Retina (tissue), 1 donor: Measurements from ENCODE around the gene LMX1A.

Source experiments
- DNase-seq: peaks from one replicate; pipeline ENCODE4 v3.0.0-alpha.2; 2016

The LMX1A gene

DNA sequence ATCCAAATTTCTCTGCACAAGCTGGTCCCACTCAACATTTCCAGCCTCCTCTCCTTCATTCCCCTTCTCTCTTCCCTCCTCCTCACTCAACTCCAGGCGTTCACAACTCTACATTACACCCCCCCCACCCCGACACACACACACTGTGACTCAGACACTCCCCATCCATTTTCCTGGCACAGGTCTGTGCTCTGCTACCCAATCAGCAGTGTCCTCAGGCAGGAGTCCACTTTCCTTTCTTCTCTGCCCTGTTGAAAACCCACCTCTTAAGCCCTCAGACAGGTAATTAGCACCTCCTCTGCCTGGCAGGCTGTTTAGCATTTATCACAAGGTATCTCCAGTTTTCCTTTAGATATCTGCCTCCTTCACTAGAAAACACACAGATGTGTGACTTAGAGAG lies 8.8 kb upstream of the LMX1A start:
- DNase-seq = no peak

DNA sequence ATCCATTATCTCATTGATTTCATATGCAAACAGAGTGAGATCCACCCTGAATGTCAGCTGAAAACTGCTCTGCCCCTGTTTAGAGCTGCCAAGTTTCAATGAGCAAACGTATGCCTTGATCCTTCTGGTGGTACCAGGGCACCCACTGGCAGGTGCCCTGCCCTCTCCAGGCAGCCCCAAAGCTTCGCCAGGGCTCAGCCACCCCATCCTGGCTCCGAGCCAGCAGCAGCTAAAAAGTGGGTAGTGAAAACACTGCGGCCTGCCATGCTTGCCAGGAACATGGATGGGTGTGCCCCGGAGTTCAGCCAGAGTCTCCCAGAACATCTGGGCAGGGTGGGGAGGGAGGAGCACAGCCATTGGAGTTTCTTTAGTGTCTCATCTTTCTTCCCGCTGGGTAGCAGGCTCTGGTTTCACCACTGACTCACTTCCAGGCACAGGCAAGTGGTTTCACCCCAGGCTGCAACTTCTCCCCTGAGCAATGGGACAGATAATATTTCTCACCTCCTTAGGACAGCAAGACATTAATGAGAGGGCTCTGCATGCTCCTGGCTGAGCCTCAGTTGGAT lies 8.1 kb upstream of the LMX1A start:
- no peak for DNase-seq

DNA sequence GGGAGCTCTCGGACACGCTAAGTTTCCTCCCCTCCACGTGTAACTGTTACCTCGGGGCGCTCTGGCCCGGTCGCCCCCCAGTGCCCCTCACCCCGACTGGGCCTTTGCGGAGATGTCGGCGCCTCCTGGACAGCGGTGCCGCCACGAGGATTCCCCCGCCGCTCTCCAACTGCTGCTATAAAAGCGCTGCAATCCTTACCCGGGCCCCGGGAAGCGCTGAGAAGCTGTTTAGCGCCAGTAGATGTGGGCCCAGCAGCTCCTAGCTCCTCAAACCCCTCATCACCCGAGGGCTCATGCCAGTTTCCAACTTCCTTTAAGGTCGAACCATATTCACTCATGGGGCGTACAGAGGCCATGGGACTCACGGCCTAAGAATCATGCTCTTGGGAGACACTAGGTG lies 361 bp upstream of the LMX1A start:
- DNase-seq = peak; percentile 61

DNA sequence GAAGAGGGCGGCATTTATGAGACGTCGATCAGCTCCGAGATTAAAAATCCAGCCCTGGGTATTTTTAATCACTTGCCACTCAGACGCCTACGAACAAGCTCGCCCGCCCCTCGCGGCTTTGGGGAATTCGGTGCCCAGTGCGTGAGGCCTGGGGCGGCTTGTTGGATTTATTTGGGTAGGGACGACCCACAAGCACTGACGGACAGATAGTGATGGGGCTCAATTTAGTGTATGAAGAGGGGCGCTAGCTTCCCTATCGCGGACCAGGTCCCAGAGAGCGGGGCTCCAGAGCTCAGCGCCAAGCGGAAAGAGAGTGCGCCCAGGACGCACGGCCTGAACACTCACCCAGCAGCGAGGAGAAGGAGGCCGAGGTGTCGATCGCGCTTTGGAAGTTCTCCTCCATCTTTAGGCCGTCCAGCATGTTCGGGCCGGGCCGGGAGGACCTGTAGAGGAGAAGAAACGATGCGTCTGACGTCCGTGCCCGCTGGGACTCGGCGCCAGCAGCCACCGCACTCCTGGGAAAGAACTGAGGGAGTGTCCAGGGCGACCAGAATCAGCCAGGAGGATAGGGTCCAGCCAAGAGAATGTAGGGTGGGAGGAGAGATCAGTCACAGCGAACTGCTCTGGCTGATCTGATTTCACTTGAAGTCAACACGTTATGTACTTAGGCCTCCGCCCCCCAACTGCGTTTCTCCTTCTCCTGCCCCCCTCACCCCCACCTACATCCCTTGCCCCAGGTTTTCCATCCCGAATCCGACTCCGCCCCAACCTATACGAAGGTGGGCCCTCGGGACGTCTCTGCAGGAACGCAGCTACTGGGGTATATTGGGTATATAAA lies 1.2 kb downstream of the LMX1A start:
- DNase-seq = peak; percentile 78

DNA sequence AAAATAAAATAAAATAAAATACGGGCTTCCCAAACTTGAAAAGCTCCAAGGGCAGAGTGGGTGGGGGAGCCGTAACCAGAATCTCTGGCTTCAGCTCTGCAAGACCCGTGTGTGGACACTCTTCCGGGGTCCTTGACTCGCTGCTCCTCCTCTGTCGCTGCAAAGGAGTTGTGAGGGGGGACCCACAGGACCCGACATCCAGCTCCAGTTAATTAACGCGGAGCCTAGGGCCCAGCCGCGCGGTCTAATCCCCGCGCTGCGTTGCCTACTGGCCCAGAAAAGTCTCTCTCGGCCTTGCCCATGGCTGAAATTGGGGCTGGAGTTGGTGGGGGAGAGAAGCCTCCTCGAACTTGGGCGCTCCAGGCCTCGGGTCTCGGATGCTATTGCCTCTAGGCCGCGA lies 1.8 kb downstream of the LMX1A start:
- peak; percentile 78 for DNase-seq

DNA sequence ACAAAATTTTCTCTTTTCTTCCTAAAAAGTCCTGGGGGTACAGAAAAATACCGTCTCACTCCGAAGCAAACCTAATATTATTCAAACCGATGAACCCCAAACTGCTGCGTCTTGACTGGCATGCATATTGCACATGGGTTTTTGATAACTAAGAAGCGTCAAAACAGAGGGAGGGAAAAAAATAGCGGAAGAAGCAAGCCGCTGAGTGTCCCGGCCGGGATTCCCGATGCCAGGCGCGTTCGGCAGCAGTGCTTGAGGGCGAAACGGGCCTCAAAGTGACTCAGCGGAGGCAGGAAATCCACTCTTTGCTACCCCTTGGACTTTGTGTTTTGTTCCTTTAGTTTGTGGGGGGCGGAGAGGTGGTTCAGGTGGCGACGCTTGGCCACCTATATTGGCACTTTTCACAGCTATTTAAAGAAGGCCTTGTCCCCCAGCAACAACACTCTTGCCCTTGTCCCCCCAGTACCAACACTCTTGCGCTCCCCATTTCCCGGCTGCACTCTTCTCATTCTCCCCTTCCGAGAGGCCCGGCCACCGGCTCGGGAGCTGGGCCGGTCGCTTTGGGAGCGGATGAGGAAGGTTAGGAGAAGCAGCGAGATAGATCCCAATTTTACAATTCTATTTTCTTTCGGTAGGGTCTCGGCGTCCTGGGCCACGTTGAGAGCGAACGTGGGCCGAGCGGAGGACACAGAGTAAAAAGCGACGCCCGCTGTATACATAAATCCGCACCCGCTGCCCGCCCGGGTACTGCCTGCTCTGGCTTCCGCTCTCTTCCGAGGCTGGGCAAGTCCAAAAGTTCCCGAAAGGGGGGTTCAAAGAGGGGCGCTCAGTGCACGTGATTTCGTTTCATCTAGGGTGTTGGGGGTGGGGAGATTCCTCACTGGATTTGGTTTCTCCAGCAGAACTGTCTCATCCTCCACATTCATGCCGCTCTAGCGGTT lies 2.5 kb downstream of the LMX1A start:
- DNase-seq = peak; percentile 80

DNA sequence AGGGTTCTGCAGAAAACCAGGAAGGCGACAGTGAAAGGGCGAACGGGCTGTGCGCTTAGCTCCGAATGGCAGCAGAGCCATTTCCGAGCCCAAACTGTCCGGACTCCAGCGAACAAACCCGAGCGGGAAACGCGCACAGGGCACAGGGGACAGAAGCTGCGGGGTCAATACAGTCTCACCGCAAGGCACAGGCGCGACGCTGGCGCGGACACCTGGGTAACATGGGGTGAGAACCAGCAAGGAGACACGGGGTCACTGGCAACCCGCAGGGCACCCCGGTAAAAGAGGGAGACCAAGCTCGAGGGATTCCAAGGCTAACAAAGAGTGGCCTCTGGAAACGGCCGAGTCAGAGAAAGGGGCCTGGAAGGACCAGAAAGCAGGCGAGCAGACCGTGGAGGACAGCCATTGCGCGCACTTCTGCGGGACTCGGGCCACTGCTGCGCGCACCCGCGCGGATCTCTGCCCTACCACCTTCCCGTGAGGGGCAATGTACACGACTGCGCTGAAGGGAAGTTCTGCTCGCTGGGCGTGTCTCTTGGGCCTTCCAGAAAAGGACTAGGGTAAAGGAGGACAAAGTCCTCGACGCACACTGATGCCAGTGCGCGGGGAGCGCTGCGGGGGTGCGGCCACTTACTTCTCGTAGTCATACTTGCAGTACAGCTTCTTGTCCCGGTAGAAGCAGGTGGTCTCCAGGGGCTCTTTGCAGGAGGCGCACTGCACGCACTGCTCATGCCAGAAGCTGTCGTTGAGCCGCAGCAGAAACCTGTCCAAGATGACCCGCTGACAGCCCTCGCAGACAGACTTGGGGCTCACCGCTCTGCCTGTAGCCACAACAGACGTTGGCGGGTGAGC lies 3.8 kb downstream of the LMX1A start:
- peak; percentile 81 for DNase-seq

DNA sequence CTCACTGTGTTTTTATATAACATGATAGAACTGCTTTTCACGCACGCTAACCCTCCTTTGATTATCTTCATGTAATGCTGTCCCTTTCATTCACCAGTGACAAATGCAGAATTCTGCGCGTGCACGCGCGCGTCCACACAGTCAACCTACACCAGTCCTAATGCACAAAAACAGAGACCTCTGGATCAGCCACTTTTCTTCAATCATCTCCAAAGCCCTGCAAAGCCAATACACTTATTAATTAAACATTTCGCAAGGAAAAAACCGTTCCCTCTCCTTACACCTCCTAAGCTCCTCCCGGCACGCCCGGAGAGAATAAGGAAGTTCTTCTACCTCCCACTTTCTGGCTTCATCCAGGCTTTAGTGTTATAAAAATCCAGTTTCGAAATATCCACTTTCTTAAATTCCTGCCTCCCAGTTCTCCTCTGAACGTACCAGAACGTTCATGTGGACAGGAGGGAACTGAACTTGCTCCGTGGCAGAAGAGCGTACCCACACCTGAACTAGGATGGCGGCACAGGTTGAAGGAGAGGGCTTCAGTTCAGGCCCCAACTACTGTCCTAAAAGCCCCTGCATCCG lies 4.6 kb downstream of the LMX1A start:
- DNase-seq = peak; percentile 63

DNA sequence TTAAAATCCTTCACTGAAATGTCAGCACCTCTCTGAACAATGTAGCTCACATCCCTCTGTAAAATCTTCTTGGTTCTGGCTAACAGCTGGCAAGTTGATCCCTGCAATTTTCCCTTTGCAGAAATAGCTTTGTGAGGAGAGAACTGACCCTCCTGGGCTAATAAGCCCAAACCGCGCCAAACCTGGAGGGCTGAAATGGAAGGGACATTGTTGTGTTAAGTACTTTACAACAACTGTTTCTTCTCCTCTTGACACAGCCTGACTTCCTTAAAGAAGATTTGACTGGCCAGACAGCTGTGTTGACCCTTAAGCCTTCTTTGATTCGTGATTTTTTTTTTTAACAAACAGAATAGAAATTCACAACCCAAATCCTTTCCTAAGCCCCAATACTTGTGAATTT lies 5.7 kb downstream of the LMX1A start:
- DNase-seq = peak; percentile 42

DNA sequence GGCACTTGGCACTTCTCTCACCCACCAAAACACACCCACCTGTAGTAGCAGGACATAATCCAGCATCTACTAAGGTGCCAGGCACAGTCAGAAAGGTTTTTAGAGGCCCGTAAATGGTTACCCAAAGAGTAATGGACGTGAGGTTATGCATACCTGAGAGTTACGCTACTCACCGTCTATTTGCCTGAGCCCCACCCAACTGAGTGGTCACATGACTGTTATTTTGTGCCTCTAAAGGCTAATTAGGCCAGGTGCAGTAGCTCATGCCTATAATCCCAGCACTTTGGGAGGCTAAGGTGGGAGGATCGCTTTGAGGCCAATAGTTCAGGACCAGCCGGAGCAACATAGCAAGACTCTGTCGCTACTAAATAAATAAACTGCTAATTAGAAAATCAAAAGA lies 11.0 kb downstream of the LMX1A start:
- no peak for DNase-seq

DNA sequence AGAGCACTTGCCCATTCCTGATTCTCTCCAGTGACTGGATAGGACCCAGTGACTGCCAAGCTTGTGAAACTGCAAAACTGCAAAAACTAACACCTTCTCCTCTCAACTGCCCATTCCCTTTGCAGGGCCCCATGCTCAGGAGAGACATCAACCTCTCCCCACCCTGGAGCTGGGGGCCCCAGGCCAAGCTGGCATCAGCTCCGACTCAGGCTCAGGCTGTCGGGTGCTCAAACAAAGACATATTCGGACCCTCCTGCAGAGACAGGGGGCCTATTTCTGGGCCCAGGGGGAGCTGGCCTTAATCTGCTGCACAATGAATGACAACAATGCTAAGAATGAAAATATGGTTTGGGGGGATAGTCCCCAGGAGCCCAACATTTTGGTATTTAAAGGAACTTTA lies 11.8 kb downstream of the LMX1A start:
- DNase-seq = peak; percentile 50

DNA sequence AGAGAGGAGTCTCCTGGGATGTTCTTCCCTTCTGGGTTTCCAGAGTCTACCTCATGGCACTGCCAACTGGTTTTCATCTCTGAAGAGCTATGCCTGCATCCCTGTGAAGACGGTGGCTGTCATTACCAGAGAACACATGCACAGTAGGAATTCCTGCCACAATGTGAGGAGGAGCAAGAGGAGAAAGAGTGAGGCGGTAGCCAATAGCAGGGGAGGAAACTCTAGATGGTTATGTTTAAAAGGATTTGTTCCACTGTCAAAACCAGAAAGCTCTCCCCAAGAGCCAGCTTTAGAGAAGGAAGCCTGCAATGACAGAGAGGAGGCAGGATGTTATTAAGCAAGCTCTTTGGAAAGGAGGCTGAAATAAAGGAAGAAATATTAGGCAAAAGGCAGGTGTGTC lies 12.3 kb downstream of the LMX1A start:
- peak; percentile 36 for DNase-seq

DNA sequence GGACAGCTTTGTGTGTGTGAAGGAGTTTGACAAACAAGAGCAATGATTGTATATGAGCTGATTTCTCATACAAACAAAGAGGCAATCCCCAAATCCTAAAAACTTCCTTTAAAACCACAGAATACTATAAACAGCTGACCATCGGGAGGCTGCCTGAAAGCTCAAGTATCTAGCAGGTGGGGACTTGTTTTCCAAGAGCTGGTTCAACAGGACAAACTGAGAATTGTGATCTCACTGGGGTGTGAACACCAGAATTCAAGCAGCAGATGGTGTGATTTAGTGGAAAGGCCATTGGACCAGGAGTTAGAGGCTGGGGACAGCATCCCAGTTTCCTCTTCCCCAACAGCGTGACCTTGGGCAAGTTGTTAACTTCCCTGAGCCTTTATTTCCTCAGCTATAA lies 13.9 kb downstream of the LMX1A start:
- no peak for DNase-seq

DNA sequence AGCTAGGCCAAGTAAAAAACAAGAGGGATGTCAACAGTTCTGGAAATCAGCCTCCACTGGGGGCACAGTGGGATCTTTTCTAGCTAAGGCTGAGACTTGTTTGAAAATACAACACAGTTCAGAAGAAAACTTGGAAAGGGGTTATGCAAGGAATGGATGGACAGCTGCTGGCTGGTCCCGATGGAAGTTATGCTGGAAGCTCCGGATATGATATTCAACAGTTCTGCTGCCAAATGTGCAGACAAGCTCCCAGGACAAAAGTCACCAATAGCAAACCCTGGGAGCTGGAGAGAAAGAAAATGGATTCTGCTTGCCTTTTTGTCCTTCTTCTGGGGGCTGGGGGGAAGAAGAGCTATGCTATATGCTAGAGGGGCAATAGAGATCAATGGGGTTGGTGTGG lies 14.3 kb downstream of the LMX1A start:
- DNase-seq = no peak

DNA sequence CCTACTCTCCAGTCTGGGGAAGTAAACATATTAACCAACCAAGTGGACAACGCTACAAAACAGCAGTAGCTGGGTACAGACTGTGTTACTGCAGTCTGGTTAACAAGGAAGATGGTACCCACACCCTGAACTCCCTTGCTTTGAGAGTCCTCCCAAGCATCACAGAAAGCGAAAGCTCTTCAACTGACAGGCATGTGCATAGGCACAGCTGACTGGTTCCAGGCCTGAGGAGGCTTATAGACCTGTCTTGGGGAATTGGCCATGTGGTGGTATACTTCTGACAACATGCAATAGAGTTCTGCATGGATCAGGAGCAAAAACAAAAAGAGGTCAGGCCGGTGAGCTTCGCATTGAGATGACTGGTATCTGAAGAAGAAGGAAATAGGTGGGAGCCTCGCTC lies 17.4 kb downstream of the LMX1A start:
- no peak for DNase-seq

DNA sequence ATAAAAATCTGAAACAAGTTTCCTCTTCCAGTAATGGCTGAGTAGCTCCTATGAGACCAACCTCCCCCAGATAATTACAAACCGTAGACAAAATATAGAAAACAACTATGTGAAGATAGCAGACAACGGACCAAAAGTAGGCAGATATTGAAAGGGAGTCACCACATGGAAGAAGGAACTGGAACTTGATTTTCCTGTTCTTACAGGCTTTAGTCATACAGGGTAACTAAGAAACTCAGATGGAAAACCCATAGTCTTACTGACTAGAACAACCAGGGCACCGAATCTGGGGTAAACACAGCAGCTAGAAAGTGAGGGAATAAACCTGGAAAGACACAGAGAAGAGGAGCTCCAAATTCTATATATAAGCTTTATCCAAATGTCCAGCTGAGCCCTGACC lies 26.0 kb downstream of the LMX1A start:
- no peak for DNase-seq

DNA sequence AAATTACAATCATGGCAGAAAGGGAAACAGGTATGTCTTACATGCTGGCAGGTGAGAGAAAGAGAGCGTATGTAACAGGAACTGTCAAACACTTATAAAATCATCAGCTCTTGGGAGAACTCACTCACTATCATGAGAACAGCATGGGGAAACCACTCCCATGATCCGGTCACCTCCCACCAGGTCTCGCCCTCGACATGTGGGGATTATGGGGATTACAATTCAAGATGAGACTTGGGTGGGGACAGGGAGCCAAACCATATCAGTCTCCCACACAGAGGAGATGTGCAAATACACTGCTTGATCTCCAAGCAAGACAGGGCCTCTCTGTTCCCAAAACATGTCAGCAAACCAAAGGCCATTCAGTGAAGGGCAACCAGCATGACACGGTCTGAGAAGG lies 27.4 kb downstream of the LMX1A start:
- DNase-seq = no peak

DNA sequence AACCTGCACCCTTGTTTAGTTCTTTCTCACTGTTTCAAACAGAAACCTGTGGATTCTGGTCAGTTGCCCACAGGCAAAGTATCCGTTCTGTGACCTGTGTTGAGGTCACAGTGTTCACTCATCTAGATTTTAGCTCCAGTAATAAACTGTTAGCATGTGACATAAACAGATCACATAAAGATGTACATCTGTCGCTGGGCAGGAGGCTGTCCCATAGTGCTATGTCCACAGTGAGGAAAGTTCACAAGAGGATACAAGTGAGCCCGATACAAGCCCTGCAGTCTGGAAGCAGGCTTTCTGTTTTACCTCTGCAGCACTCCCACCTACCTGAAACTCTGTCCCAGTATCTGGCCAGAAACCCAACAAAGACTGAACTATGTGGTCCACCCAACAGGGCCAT lies 28.4 kb downstream of the LMX1A start:
- DNase-seq = no peak

DNA sequence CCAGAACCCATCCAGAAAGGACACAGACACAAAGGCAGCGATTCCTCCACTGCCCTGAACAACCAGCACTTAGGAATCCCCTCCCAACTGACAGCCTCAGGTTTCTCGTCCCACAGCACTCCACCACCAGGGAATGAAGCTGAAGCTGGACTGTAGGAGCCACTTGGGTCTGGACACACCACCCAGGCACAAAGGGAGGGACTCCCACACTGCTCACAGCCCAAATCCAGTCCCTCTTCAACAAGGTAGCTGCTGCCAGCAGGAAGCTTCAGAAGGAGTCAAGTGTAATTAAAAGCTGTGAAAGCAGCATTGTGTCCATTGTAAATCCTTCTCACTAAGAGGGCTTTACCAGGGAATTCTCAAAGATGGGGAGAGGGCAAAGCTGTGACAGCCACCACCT lies 29.0 kb downstream of the LMX1A start:
- no peak for DNase-seq

DNA sequence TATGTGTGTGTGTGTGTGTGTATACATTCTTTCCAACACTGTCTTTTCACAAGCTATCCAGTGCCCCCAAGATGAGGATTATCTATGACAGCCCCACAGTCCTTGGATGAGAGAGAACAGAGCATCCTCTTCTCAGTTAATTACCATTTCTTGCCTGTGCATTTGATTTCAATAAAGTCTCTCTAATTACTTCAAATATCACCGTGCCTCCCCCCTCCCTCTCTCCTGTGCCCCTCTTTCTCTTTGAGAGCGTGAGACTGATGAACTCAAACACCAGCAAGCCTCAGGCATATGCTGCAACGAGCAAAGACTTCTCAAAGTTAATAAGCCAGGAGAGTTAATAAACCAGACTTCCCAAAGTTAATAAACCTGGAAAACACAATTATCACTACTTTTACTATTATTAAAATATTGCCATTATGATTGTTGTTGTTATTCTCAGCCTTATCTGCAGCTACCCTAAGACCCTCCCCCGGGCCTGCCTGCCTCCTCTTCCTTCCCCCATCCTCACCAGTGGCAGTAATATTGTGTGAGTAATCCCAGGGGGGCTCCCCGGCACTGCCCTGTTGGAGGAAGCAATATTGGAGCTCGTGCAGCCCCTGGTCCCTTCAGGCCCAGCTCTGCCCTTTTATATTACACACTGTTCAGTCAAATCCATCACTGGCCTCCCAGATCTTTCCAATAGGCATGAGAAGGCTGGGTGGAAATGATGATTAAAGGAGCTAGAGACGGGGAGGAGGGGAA lies 30.9 kb downstream of the LMX1A start:
- no peak for DNase-seq

DNA sequence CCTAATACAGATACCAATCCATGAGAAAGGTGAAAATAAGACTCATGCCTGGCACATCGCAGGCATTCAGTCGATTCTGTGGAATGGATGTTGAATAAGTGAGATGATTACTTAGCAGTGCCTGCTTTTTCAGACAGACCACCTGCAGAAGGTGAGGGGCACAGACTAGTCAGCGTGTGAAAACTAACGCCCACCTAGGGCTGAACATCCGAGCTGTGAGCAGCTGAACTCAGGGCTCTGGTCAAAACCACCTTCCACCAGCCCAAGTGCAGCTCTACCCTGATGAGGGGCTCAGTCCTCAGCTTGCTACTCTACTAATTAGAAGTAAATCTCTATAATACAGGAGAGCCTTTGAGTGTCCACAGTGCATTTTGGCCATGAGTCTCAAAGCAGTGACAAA lies 32.5 kb downstream of the LMX1A start:
- DNase-seq = no peak

DNA sequence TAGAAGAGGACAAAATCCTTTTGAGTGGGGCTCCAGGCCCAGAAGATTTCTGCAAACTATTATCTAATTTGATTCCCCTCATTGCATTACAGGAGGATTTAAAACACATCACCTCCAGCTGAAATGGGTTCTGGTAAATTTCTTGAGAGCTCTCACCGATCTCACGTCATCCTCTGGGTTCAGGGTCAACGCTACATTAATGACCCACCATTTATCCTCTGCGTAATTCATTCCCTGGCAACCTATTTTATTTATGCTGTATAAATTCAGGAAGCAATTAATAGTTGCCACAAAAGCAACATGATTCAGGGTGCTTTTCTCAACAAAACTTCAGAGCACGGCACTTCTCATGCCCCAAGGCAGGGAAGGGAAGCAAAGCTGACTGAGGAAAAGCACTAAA lies 38.9 kb downstream of the LMX1A start:
- DNase-seq = no peak
